Measurements from ENCODE around the gene ADGRA1.
"Not testable (repeated sequence)": the region's sequence is repeated elsewhere in the genome, so short reads cannot be mapped to it uniquely, and the experiment has no call there.

The ADGRA1 gene, protein sequence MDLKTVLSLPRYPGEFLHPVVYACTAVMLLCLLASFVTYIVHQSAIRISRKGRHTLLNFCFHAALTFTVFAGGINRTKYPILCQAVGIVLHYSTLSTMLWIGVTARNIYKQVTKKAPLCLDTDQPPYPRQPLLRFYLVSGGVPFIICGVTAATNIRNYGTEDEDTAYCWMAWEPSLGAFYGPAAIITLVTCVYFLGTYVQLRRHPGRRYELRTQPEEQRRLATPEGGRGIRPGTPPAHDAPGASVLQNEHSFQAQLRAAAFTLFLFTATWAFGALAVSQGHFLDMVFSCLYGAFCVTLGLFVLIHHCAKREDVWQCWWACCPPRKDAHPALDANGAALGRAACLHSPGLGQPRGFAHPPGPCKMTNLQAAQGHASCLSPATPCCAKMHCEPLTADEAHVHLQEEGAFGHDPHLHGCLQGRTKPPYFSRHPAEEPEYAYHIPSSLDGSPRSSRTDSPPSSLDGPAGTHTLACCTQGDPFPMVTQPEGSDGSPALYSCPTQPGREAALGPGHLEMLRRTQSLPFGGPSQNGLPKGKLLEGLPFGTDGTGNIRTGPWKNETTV

DNA sequence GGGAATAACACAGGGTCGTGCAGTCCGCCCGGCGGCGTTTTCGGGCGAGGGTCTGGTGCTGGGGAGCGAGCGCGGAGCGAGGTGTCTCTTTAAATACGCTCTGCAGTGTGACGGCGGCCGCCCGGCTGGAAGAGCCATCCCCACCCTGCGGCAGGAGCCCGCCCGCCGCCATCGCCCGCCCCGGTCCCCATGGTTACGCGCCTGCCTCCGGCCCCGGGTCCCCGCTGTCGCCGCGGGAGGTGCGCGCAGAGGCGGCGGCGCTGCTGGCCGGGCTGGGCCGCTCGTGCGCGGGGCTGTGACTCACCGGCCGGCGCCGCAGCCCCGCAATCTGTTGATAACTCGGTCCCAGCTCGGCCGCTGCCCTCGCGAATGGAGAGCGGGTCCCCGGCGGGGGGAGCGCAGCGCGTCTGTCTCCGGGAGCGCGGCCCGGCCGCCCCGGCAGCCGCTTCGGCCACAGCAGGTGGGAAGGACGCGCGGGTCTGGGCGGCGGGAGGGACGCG lies at the start of gene ADGRA1:
TSS of gene ADGRA1 (plus strand) at position 246 of the 500 bp plus-strand sequence. CDS start 986 bp downstream, outside the sequence.
- DNase-seq: peak; percentile 9

DNA sequence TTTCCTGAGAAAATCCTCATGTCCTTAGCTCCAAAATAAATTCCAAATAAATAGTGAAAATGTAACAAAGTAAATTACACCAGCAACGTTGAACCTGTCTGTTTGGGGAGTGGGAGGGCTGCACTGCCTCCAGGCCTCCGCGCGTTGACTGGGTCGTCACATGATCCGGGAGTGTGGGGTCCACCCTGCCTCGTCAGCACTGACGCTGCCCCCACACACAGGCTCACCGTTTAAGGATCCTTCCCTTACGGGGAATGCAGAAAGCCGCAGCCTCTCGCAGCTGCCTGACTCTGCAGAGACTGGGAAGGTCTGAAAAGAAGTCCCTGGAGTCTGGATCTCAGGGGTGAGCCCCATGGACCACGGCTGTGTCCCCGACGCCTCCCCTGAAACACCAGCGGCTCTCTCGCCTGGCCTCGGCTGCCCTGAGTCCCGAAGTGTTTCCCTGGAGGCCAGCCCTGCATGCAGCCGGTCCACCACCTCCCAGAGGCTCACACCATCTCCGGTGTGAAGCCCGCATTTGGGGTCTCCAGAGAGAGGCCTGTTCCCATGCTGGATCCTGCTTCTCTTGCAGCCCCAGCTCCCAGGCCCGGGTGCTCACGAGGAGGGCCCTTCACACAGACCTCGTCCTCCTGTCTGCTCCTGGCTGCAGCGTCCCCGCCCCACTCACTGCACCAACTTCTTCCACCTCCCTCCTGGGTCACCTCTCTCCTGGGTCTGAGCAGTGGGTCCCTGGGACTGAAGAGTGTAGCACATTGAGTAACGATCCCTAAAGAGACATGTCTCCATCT lies 49.5 kb upstream of the ADGRA1 start:
- DNase-seq: no peak

DNA sequence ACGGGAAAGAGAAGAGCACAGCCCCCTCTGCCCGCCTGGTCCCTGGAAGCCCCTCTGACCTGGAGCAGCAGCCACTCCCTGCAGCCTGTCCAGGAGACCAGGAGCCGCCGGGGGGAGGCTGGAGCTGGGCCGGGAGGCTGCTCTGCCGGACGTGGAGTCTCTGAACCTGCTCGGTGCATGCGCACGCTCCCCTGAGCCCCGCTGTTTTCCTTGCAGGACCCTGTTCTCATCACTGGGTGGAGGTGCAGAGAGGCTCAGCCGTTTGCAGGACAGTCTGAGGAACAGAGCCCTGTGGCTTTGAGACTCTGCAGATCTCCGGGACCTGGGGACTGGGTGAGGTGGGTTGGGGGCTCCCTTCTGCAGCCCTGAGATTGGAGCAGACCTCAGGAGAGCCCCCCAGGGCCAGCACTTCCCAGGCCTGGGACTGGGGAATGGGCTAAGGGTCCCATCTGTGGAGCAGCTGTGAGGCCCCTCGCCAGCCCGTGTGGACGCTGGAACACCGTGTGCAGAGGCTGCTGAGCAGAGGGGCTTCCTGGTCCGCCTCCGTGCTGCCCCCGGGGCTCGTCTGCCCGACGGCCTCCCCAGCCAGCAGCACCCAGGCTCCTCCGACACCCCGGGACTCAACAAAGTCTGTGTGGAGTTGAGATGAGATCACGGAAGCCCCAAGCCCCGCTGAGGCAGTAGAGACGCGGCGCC lies 48.5 kb upstream of the ADGRA1 start:
- no peak for DNase-seq

DNA sequence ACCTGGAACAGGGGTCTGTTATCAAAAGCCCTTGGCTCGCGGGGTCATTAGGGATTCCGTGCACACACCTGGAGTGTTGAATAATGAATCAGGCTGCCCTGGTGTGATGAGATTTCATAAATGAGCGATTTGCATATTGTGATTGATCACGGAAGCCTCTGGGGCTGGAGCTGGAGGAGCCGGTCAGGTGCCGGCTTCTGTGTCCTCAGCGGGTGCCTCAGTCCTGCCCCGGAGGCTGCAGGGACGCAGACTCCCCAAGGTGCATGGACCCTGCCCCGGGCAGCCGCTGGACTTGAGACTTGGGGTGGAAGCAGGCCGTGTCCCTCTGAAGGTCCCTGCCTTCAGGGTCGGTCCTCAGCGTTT lies 47.9 kb upstream of the ADGRA1 start:
- DNase-seq: no peak

DNA sequence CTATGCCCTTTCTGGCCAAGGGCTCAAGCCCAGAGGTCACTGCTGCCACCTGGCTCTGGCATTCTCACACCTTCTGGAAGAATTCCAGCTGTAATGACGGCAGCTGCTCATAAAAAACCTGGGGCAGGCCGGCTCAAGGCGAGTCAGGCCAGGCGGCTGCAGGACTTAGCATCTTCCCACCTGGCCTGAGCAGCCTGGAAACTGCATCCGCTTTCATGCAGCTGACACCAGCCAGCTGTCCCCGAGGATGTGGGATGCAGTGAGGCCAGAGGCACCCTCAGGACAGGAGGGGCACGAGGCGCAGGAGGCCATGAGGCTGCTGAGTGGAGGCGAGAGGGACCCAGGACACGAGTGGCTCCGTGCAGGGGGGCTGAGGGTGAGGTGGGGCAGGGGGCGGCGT lies 47.5 kb upstream of the ADGRA1 start:
- DNase-seq: no peak

DNA sequence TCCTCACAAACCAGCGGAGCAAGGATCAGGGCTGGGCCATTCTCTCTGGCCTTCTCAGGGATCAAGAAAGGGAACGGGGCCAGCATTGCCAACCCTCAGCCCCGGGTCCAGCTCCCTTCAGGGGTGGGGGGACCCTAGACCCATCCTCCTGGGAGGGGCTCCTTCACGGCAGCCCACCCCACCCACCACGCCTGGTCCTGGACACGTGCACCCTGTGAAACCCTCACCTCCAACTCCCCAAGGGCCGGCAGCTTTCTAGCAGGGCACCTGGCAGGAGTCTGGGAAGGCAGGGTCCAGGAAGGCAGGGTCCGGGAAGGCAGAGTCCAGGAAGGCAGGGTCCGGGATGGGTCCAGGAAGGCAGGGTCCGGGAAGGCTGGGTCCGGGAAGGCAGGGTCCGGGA lies 46.6 kb upstream of the ADGRA1 start:
- no peak for DNase-seq

DNA sequence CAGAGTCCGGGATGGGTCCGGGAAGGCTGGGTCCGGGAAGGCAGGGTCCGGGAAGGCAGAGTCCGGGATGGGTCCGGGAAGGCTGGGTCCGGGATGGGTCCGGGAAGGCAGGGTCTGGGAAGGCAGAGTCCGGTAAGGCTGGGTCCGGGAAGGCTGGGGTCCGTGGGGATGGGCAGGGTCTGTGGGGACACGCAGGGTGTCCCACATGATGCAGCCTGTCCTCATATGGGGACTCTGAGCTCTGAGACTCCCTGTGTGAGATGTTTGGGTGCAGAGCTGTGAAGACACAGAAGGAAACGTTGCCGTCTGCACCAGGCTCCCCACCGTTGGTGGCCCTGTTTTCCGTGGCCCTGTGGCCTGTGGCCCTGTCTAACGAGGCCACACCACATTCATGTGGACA lies 45.7 kb upstream of the ADGRA1 start:
- DNase-seq: no peak

DNA sequence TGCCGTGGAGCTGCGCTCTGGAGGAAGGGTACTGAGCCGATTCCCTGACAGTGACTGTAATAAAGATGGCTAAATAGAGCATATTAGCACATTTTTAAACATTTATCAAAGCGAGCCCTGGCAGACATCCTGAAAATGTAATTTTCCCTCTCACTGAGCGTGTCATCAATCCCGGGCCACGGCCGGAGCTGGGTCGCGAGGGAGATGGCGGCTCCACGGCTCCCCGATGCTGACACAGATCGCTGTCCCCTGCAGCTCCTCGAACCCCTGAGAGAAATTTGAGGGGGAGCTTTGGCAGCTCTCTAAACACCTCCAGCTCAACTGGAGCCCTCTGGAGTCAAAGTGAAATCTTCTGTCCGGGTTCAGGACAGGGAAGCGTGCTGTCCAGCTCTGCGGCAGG lies 44.9 kb upstream of the ADGRA1 start:
- DNase-seq: no peak

DNA sequence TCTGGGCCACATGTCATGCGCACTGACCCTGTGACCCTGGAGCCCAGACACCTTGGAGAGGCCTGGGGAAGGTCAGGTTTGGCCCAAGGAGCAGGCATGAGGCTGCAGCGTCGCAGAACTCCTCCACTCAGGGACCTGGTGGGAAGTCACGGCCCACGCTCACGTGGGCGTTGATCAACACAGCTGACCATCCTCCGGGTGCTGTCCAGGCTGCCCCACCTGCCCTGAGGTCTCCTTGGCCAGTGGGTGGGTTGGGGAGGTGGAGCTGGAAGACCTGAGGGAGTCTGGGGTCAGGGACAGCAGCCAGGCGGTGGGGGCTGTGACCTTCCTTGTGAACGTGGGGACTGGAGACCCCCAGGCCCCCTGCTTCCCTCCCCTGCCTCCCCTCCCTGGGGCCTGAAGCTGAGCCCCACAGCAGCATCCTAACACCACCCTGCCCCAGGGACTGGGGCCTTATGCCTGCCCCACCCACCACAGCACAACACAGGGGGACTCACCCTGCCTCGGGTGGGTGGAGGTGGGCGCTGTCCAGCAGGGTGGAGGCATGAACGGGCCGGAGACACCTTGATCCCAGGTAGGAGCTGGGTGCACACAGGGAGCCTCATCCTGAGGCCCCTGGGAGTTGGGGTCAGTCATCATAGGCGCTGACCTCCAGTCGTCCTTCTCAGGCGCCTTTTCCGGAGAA lies 44.0 kb upstream of the ADGRA1 start:
- DNase-seq: no peak

DNA sequence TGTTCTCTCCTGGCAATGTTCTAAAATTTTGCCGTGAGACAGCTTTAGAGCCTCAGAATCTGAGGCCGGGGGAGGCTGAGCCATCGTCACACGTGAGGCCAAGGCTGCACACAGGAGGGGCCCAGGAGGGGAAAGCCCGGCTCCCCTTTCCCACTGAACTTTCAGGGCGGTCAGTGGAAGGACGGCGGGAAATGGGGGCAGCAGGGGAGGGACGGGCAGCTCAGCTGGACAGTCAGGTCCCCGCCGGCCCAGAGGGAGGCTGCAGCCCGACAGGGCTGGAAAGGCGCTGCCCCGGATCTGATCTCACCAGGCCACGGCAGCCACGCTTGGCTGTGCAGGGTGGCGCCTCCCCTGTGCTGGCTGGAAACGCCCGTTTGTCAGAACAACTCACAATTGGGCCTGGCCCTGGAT lies 43.3 kb upstream of the ADGRA1 start:
- DNase-seq: no peak

DNA sequence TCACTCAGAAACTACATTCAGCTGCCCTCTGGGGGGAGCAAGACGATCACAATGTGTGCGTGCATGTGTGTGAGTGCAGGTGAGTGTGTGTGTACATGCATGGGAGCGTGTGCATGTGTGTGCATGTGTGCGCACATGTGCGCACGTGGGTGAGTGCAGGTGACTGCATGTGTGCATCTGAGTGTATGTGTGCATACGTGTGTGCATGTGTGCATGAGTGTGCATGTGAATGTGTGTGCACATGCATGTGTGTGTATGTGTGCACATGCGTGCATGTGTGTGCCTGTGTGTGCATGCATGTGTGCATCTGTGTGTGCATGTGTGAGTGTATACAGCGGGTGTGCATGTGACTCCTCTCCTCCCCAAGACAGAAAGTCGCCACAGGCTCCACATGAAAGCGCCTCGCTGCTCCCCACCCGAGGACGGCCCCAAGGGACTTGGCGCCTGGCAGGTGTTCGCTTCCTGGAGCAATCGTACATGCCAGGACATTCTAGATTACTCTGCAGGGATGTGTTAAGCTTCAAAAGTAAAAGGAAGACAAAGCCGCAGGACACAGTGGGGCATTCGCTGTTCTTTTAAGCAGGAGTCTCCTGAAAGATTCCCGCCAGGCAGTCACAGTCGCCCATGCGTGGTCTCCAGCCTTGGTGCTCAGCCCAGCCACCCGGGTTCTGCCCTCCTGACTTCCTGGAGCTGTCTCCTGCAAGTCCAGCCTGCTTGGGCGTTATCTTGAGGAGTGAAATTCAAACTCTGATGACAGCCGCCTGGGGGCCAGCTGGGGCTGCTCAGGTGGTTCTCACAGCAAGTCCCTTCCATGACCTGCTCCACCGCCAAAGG lies 42.0 kb upstream of the ADGRA1 start:
- DNase-seq: no peak

DNA sequence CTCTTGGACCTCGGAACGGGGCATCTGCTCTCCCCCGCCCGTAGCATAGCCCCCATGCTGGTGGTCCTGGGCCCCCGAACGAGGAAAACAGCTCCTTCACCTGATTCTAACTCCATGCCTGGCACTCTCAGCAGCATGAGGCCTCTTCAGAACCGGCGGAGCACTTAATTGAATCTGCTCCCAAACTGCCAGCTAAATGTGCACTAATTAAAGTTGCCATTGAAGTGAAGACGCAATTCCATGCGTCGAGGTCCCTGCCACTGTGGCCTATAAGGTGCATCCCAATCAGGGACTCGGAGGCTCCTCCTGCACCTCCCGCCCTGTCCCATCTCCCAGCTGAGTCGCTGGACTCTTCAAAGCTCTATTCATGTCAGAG lies 41.3 kb upstream of the ADGRA1 start:
- DNase-seq: no peak

DNA sequence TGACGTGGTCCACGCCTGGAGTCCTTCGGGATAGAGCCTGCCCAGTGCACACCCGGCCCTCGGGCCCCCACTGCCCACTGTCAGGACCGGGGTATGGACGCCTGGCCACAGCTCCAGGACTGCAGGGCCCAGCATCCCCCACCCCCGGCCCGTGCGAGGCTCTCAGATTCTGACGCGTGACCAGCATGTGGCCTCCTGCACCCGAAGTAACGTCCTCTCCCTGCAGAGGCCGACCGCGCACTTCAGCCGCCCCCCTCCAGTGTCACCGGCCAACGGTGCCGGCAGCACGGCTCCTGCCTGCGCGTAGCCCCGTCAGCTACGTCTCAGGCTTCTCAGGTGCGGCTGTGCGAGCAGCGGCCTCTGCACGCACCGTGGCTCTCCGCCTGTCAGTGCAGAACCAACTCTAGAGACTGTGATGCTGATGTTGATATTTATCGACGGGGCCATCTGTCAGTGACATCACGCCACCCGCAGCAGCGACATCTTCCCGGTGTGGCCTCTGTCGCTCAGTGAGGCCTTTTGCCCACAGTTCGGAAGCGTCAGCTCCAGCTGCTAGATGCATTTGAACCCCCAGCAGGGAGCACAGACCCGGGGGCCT lies 40.1 kb upstream of the ADGRA1 start:
- DNase-seq: no peak

DNA sequence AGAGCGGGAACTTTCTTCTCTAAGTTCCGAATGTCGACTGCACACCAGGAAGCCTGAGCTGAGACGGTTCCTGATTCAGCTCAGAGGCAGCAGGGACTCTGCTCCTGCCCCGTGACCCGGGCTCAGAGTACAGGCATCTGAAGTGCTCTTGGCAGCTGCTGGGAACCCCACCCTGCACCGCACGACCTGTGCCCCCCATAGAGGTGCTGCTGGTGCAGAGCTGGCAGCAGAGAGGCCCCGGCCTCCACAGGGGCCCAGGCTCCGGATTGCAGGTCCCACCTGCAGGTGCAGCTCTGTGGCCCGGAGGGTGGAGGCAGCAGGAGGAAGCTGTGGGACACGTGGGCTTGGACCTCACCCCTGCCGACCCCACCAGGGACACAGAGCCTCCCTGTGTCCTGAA lies 39.5 kb upstream of the ADGRA1 start:
- DNase-seq: no peak

DNA sequence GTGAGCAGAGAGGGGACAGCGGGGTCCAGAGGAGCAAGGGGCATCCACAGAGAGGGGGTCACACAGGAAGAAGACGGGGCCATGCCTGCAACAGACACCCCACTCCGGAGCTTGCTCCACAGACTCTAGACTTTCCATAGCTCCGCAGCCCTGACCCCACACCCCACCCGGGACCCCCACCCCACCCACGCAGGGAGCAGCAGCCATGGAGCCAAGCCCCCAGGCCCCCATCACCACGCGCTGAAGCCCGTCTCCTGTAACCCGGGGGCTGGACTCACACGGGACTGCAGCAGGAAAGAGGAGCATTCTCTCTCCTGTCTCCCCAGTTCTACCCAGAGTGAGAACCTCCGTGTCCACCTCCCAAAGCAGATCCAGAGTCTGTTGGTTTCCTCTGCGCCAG lies 38.8 kb upstream of the ADGRA1 start:
- DNase-seq: no peak

DNA sequence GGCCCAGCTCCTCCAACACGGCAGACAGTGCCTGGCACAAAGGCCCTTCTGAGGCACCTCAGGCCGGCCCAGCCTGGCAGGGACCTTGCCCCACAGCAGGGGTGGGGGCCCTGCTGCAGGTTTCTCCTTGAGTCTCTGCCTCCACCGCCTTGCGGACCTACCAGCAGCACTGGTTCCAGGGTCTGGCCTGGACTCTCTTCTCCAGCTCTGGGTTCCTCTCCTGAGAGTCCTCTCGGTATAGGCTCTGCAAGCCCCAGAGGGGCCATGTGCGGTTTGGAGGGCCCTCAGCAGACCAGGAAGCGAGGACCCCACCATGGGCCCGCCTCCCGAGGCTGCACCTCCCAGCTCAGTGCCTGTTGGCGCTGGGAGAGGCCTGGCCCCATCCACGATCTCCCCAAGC lies 38.1 kb upstream of the ADGRA1 start:
- no peak for DNase-seq

DNA sequence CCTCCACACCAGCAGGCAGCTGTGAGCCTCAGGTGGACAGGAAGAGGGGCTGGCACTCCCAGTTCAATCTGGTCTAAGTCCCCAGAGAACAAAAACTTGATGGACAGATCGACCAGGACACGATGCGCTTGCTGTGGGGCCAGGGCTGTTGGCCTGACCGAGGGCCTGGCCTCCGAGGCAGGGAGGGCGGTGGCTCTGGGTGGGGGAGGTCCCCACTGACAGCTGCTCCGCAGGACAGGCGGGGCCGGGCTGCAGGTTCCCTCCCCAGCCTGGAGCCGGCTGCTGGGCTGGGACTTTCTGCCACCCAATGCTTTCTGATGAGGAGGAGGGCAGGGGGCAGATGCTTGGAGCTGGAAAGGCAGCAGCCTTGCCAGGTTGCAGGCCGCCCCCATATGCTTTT lies 37.4 kb upstream of the ADGRA1 start:
- no peak for DNase-seq

DNA sequence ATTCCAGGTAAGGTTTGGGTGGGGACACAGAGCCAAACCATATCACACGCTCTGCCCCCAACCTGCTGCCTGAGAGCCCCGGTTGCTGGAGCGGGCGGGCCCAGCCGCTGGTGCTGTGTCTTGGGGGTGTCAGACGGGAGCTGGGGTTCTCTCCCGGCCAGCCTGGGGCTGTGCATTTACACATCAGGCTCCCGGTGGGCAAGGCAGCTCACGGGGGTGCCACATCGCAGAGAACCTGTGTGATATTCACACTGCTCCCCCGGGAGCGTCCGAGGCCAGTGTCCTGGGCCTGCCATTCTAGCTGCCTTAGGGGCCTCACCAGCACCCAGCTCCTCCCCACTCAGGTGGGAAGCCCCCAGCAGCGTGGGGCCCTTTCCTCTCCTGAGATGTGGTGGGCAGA lies 35.6 kb upstream of the ADGRA1 start:
- no peak for DNase-seq

DNA sequence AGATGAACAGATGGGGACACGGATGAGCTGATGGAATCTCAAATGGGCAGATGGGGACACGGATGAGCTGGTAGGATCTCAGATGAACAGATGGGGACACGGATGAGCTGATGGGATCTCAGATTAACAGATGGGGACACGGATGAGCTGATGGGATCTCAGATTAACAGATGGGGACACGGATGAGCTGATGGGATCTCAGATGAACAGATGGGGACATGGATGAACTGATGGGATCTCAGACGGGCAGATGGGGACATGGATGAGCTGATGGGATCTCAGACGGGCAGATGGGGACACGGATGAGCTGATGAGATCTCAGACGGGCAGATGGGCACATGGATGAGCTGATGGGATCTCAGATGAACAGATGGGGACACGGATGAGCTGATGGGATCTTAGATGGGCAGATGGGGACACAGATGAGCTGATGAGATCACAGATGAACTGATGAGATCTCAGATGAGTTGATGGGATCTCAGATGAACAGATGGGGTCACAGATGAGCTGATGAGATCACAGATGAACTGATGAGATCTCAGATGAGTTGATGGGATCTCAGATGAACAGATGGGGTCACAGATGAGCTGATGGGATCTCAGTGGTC lies 34.1 kb upstream of the ADGRA1 start:
- DNase-seq: not testable (repeated sequence)

DNA sequence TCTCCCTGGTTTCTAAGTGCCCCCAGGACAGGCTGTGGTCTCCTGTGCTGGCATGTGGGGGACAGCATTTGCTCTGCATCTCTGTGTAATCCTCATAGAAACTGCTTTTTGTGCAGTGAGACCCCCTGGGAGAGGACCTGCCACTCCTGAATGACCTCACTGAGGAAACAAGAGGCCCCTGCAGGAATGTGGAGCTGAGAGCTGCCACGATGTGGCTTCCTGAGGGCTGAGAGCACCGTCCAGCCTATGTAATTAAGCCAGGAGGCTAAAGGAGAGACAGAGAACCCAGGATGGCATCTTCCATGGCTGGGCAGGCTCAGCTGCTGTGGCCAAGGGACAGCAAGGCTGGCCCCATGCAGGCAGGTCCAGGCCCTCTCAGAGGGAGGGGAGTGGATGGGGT lies 32.3 kb upstream of the ADGRA1 start:
- DNase-seq: no peak

DNA sequence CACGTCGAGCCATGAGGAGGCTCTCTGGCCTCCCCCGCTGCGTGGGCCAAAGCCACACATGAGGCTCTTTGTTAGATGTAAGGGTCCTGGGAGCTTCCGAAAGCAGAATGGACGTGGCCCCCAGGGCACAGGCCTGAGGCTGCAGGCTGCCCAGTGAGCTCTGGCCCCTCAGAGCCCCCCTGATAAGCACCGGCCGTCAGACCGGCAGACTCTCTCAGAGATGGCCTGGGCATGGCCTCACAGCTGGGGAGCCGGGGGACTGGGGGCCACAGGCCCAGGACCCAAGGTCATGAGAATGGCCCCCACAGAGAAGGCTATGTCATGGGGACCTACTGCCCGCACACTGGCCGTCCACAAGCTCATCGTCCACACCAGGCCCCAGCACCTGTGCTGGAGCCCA lies 31.7 kb upstream of the ADGRA1 start:
- DNase-seq: no peak

All from NCI-H748 treated with DMSO at 0.1 percent for 48 hours (cell line).